NCI-H748 (cell line): ENCODE results near the gene PLCH2.
"Not testable (repeated sequence)": the region's sequence is repeated elsewhere in the genome, so short reads cannot be mapped to it uniquely, and the experiment has no call there.

ENCODE experiments used
- DNase-seq: peaks from one replicate; lab custom pipeline; 2025; ENCODE audit not compliant: unreplicated experiment; lab: John Stamatoyannopoulos, UW

Gene PLCH2

DNA sequence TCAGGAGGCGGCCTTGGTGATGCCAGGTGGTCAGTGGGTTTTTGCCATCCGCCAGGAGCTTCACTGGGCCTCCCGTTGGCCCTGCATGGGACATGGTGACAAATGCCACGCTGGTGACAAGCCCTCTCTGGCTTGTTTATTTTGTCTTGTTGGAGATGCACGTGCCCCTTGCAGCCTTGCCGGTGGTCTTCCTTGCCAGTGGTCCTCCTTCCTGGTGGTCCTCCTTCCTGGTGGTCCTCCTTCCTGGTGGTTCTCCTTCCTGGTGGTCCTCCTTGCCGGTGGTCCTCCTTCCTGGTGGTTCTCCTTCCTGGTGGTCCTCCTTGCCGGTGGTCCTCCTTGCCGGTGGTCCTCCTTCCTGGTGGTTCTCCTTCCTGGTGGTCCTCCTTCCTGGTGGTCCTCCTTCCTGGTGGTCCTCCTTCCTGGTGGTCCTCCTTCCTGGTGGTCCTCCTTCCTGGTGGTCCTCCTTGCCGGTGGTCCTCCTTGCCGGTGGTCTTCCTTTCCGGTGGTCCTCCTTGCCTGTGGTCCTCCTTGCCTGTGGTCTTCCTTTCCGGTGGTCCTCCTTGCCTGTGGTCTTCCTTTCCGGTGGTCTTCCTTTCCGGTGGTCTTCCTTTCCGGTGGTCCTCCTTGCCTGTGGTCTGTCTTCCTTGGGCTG, 16.9 kb upstream of the PLCH2 start:
- DNase-seq, result not testable (repeated sequence)

GRCh38 chr1:2459757-2460156, 16.3 kb upstream of the PLCH2 start:
- no peak for DNase-seq

GRCh38 chr1:2460203-2460602, 15.9 kb upstream of the PLCH2 start:
- DNase-seq, result no peak

DNA sequence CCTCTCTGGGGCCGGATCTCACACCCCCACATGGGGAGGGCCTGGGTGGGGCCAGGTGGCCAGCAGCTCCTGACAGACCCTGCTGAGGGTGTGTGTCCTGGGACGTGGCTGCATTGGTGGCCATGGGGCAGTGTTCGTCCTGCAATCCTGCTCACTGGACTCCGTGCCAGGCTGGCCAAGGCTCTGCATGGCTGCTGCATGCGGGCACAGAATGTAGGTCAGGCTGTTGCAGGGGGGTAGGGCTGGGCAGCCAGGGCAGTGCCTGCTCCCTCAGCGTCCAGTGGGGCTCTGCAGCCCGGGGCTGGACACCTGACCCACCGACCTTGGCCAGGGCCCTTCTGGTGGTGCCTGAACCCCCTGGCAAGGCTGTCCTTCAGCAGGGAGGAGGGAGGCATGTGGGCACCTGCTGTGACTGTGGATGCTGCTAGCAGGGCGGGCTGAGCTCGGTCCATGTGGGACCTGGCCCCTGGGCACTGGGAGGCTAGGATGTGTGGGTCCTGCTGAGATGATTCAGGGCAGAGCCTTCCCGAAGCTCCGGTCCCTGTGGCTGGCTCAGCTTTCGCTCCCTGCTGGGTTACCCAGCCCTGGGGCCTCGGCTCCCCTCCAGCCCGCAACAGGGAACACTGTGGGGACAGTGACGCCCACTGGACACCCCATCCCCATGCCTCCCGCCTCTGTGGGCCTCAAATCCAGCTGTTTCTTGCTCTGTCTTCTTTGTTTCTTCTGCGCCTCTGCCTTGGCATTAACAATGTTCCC, 14.9 kb upstream of the PLCH2 start:
- DNase-seq, result no peak

GRCh38 chr1:2462819-2463218, 13.3 kb upstream of the PLCH2 start:
- no peak for DNase-seq

GRCh38 chr1:2463396-2463795, 12.7 kb upstream of the PLCH2 start:
- DNase-seq, result no peak

- DNase-seq, result no peak
Measured at GRCh38 chr1:2465371-2466269, 10.5 kb upstream of the PLCH2 start.

- no peak for DNase-seq
Measured at GRCh38 chr1:2466270-2466665, 9.8 kb upstream of the PLCH2 start.

GRCh38 chr1:2466958-2467554, 9.0 kb upstream of the PLCH2 start:
- DNase-seq, result no peak

GRCh38 chr1:2468041-2468472, 8.0 kb upstream of the PLCH2 start:
- DNase-seq, result no peak

DNA sequence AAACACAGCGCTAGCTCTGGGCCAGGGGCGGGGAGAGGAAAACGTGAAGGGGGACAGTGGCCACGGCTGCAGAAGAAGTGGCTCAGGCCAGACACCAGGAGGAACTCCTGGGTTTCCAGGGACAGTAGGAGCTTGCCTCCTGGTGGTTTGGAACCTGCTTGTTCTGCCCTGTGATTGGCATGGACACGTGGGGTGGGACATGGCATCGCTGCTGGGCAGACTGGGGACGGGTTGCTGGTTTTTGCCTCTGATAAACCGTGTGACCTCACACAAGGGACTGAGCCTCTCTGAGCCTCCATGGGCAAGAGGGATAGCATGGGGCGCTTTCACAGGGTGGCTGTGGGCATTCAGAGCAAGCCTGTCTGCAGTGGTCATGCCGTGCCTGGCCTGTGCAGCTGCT, 7.5 kb upstream of the PLCH2 start:
- DNase-seq, result no peak

DNA sequence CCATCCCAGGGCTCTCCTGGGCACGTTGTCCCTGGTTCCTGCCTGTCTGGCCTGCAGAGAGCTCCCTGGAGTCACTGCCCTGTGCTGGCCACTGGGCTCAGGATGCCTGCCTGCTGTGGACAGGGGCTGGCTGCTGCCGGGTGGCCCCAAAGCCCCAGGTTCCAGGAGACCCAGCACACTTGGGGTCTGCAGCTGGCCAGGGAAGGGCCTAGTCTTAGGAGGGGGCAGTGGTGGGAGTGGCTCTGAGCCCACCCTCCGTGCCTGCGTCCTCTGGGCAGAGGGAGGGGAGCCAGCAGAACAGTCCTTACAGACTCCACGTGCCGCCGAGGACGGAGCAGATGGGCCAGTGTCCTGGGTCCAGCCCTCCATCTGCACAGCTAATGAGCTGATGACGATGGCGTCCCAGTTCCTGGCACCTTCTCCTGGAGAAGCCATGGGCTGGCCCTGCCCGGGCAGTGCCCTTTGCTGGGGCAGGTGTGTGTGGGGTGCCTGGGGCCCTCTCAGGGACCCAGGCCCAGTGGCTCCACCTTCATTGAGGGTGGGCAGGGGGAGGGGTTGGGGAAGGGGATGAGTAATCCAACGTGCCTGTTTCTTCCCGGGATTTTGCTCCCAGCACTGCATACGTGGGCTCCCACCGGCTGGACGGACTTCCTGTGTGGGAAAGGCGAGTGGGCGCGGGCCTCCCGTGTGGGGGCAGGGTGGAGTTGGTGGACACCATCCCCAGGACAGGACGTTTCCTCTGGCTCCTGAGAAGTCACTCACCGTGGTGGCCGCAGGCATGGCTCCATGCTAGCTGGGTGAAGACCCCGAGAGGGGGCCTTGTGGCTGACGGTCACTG, 6.8 kb upstream of the PLCH2 start:
- no peak for DNase-seq

- no peak for DNase-seq
Measured at GRCh38 chr1:2470290-2471158, 5.6 kb upstream of the PLCH2 start.

DNA sequence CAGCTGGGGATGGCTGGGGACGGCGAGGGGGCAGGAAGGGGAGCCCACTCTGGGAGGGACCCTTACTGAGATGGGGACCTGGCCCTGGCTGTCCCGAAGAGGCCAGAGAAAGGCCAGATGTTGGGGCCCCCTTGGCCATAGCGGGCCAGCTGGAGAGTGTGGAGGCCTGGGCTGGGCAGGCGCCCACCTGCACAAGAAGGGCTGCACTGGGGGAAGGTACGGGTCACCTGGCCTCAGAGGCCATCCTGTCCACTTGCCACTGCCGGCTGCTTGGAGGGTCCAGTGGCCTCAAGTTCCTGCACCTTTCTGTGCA, 5.0 kb upstream of the PLCH2 start:
- DNase-seq, result no peak

DNA sequence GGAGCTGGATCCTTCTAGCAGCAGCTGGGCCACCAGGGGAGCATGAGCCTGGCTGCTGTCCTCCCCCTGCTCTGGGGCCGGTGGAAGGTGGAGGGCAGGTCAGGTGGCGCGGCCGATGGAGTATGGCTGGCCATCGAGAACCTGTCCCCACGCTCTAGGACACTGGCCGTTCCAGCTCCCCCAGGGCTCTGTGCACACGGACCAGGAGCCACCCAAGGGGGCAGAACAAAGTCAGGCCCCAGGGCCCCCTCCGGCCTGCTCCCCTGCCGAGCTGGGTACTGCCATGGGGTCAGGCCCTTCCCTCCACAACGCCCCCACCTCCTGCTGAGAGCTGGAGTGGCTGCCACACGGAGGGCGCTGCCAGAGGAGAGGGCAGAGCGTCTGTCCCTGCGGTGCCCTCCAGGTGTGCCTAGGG, 4.5 kb upstream of the PLCH2 start:
- no peak for DNase-seq

GRCh38 chr1:2472109-2472508, 4.0 kb upstream of the PLCH2 start:
- no peak for DNase-seq

DNA sequence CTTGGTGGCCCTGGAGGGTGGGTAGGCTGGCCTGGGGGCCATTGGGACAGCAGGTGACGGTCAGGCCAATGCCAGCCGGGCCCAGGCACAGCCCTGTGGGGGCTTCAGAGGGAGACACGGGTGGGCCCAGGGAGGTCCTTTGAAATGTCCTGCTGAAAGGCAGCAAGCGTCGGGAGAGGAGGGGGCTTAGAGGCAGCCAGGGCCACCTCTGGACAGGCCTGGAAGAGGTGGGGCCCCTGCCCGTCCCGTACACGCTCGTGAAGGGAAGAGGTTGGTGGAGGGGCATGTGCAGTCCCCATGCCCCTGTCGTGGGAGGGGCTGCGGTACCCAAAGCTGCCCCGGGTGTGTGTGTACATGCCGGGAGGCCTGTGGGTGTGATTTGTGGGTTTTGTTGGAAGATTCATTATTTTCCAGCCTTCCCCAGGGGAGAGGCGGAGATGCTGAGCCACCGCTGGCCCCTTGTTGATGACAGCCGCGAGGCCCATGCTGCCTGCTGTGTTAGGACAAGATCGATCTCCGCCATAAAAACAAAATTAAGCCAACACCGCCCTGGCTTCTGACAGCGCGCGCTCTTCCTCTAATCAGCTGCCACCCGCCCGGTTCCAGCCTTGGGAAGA, 3.4 kb upstream of the PLCH2 start:
- no peak for DNase-seq

DNA sequence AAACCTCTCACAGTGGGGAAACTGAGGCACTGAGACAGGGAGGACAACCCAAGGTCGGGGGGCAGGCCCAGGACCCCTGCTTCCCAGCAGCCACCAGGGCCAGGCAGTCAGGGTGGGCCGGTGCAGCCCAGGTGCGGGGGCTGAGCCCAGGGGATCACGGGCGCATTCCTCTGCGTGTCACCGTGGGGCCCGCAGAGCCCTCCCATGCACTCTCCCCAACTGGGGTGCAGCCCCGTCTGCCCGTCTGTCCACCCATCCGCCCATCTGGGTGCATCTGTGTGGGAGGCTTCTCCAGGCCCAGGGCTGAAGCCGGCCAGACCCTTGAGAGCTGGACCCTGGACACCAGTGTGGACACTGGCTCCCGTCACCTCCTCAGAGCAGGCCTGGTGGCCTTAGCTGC, 2.9 kb upstream of the PLCH2 start:
- no peak for DNase-seq

DNA sequence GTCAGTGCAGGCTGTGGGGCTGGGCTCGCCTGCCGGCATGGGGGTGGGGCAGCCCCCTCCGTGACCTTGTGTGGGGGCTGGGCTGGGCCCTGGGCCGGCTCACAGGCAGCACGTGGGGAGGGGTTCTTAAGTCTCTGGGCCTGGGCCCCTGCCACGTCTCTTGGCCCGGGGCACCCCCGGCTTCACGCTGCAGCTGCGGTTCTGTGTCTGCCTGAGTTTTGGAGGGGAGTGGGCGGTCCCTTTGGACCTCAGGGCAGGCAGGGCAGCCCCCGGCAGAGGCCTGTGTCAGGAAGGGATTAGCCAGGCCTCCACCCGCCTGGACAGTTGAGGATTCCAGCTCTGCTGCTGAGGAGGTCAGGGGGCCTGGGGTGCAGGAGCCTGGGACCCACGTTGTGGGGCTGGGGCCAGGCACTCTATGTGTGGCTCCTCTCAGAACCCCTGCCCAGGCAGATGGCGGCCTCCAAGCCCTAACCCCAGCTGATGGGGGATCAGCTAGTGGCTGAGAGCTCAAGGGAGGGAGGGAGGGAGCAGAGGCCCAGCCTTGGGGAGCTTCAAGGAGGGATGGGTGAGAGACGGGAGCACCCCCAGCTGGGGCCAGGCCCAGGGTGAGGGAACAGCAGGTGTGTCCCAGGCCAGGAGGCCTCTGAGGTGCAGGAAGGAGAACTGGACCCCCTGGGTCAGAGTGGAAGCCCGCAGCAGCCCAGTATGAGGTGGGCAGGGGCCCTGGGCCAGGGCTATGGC, 1.8 kb upstream of the PLCH2 start:
- no peak for DNase-seq
